Fibroblast of lung (primary cell): Measurements from ENCODE around the gene ISOC2.

ENCODE experiments used
- CTCF ChIP-seq, 2 donors: IDR thresholded peaks in 1 of 2; conservative IDR thresholded peaks in 1 of 2; 1 replicate in 1 of 2; 2 replicates in 1 of 2; pipeline ENCODE4 v1.5.1; 2011 to 2012; ENCODE audit warnings: low read length in 2 of 2, control low read depth in 1 of 2, inconsistent platforms in 1 of 2, low read depth in 1 of 2, mild to moderate bottlenecking in 1 of 2
- EZH2 ChIP-seq: IDR thresholded peaks from 2 replicates; pipeline ENCODE4 v1.5.1; 2012; ENCODE audit warnings: low read length, control low read depth, mild to moderate bottlenecking; ENCODE audit errors: missing control alignments

GRCh38 chr19:55504252-55504603, 42.8 kb upstream of the ISOC2 start:
- no peak for TF ChIP-seq CTCF (conservative IDR thresholded peaks at IDR 0.05 in 1 of 2, IDR thresholded peaks at IDR 0.05 in 1 of 2; ENCODE audit: low read depth in 1 of 2, low read length in 2 of 2)
- no peak for TF ChIP-seq EZH2
